ENCODE data around the gene LIPM. TPM values are rescaled to one million over a fixed set of nuclear protein-coding genes. Genes with fewer than 3 reads are reported as not detected.

LIPM gene
- total RNA-seq, 2 donors from 2014 or later, result not detected

DNA sequence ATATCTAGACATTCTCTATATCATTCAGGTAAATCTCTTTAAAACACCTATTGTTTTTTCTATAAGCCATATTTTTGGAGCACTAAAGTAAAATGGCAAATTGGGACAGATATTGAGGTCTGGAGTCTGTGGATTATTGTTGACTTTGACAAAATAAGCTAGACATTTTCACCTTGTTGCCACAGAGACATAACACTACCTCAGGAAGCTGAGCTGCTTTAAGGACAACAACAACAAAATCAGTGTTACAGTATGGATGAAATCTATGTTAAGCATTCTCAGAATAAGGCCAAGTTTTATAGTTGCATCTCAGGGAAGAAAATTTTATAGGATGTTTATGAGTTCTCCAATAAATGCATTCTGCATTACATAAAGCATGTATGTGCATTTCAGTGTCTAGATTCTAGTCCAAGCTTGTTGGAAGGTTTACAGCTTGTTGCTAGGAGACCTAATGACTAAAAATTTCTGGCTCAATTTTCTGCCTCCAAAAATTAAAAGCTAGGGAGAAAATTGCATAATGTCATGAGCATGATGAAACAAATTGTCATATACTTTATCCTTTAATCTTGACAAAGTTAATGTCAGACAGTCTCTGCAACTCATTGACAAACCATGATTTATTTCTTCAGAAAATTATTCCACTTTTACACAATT, 18.3 kb downstream of the LIPM start:
- no peaks in the 10 kb centered on the region for H3K9me3 ChIP-seq
- no peaks in the 10 kb centered on the region for H3K4me1 ChIP-seq (replicated peaks)
- DNase-seq (ENCODE audit: low spot score), result no peak
- intact Hi-C loops (cut with DNase I), result no loop called here
- TF ChIP-seq POLR2A (IDR thresholded peaks at IDR 0.05) (no peak), POLR2AphosphoS5 (IDR thresholded peaks at IDR 0.05) (no peak)
- TF ChIP-seq, protein P1, sequence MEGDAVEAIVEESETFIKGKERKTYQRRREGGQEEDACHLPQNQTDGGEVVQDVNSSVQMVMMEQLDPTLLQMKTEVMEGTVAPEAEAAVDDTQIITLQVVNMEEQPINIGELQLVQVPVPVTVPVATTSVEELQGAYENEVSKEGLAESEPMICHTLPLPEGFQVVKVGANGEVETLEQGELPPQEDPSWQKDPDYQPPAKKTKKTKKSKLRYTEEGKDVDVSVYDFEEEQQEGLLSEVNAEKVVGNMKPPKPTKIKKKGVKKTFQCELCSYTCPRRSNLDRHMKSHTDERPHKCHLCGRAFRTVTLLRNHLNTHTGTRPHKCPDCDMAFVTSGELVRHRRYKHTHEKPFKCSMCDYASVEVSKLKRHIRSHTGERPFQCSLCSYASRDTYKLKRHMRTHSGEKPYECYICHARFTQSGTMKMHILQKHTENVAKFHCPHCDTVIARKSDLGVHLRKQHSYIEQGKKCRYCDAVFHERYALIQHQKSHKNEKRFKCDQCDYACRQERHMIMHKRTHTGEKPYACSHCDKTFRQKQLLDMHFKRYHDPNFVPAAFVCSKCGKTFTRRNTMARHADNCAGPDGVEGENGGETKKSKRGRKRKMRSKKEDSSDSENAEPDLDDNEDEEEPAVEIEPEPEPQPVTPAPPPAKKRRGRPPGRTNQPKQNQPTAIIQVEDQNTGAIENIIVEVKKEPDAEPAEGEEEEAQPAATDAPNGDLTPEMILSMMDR (IDR thresholded peaks at IDR 0.05), result no peak
- no peaks in the 10 kb centered on the region for H3K36me3 ChIP-seq
- H3K27me3 ChIP-seq (replicated peaks; ENCODE audit: insufficient read depth), result no peaks in the 10 kb centered on the region
- H3K4me3 ChIP-seq, result no peak overlapping the region
- no peak overlapping the region for H3K27ac ChIP-seq

DNA sequence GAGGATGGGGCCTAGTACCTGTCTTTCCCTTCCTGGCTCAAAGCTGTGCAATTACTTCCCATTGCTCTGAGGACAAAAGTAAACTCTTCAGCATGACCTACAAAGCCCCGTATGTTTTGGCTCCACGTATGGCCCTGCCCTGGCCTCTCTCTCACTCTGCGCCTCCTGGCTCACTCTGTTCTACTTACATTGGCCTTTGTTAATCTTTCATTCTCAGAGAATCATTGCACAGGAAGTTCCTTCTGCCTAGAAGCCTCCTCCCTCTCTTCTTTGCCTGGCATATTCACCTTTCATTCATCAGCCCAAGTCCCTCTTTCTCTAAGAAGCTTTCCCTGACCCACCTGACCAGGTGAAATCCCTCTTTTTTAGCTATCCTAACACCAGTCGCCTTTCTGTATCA, 23.9 kb downstream of the LIPM start:
- TF ChIP-seq POLR2AphosphoS5 (IDR thresholded peaks at IDR 0.05) (no peak), POLR2A (IDR thresholded peaks at IDR 0.05) (no peak)
- TF ChIP-seq, protein P1 (IDR thresholded peaks at IDR 0.05), result no peak
- Histone ChIP-seq H3K27me3 (replicated peaks; ENCODE audit: insufficient read depth) (no peaks in the 10 kb centered on the region), H3K27ac (no peak overlapping the region), H3K4me1 (replicated peaks) (no peaks in the 10 kb centered on the region), H3K36me3 (no peaks in the 10 kb centered on the region), H3K9me3 (no peaks in the 10 kb centered on the region), H3K4me3 (no peak overlapping the region)
- intact Hi-C loops (cut with DNase I), result no loop called here
- no peak for DNase-seq (ENCODE audit: low spot score)
- 72% methylated on average over 4 of the region's 4 CpGs for WGBS

DNA sequence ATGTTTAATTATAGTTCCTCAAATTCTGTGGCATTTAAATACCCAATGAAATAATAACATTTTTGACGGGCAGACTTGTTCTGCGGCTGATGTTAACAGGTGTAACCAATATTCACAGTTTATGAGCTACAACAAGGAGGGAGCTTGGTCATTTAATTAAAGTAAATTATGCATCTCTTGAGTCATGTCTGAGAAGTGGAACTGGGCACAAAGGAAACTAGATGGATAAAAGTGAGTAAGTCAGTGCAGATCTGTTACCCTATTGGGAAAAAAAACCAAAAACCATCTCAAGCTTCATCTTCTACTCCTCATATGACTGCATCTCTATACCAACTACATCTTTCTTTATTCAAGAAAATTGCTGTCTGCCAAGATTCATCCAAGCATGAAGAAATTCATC, 25.1 kb downstream of the LIPM start:
- Histone ChIP-seq H3K4me3 (no peak overlapping the region), H3K9me3 (no peaks in the 10 kb centered on the region), H3K36me3 (no peaks in the 10 kb centered on the region), H3K4me1 (replicated peaks) (no peaks in the 10 kb centered on the region), H3K27ac (no peak overlapping the region), H3K27me3 (replicated peaks; ENCODE audit: insufficient read depth) (no peaks in the 10 kb centered on the region)
- DNase-seq (ENCODE audit: low spot score), result no peak
- intact Hi-C loops (cut with DNase I), result no loop called here
- 82% methylated on average over 2 of the region's 2 CpGs for WGBS
- TF ChIP-seq POLR2A (IDR thresholded peaks at IDR 0.05), result no peak
- TF ChIP-seq POLR2AphosphoS5 (IDR thresholded peaks at IDR 0.05), result no peak
- TF ChIP-seq, protein P1 (IDR thresholded peaks at IDR 0.05), result no peak

DNA sequence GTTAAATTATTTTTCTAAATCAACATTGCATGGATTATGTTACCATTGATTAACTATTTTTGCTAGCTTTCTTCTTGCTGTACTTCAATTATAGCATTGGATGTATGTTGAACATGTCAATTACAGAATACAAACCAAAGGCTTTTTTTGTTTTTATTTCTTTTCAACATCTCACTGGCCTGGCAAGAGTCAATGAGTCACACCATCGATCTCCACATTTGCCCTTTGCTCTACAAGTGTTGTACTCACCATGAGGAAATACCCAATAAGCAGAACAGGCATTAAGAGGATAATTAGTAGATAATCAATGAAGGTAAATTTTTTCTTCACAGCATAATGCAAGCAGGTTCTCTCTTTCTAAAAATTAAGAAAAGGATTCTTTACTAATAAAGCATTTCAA, 25.8 kb downstream of the LIPM start:
- TF ChIP-seq, protein P1 (IDR thresholded peaks at IDR 0.05), result no peak
- TF ChIP-seq POLR2AphosphoS5 (IDR thresholded peaks at IDR 0.05) (no peak), POLR2A (IDR thresholded peaks at IDR 0.05) (no peak)
- Histone ChIP-seq H3K27ac (no peak overlapping the region), H3K4me1 (replicated peaks) (no peaks in the 10 kb centered on the region), H3K9me3 (no peaks in the 10 kb centered on the region), H3K4me3 (no peak overlapping the region), H3K36me3 (no peaks in the 10 kb centered on the region), H3K27me3 (replicated peaks; ENCODE audit: insufficient read depth) (no peaks in the 10 kb centered on the region)
- intact Hi-C loops (cut with DNase I), result no loop called here
- WGBS, result 86% methylated on average over 1 of the region's 1 CpG
- no peak for DNase-seq (ENCODE audit: low spot score)

DNA sequence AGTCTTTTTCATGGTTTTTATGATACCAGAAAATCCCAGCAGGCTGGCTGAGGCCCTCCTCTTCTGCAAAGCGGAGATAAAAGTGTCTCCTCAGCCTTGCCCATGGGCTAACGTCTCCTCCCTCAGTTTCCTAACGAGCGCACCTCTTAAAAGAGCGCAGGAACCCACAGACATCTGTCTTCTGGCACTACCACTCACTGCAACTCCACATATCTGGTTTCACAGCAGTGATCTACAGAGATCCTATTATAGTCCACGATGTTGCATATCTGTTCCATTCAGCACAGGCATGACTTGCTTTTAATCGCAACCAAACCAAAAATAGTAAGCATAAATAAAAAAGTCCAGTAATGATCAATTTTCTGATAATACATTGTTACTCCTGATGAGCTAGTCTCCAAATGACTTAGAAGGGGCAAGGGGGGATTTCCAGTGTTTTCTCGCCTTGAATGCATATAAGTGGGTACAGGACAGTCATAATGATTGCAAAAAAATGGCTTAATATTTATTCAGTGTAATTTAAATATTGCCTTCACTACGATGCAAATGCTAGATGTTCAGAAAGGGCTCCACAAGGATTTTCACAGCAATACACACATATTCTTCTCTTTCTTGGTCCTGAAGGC, 28.2 kb downstream of the LIPM start:
- H3K4me1 ChIP-seq (replicated peaks), result no peaks in the 10 kb centered on the region
- intact Hi-C loops (cut with DNase I), result loop anchor here (10.0 kb wide), 1 partner anchor 194 kb away; no protein-coding TSS in a partner anchor
- WGBS, result 82% methylated on average over 9 of the region's 9 CpGs

More for the DNA sequence above, 28.2 kb downstream of the LIPM start:
- Histone ChIP-seq H3K9me3 (no peaks in the 10 kb centered on the region), H3K36me3 (no peaks in the 10 kb centered on the region), H3K27me3 (replicated peaks; ENCODE audit: insufficient read depth) (no peaks in the 10 kb centered on the region), H3K27ac (no peak overlapping the region), H3K4me3 (no peak overlapping the region)
- no peak for DNase-seq (ENCODE audit: low spot score)
- TF ChIP-seq POLR2AphosphoS5 (IDR thresholded peaks at IDR 0.05) (no peak), POLR2A (IDR thresholded peaks at IDR 0.05) (no peak)
- TF ChIP-seq, protein P1 (IDR thresholded peaks at IDR 0.05), result no peak
